A673 (cell line): ENCODE measurements around the gene OBSCN.

ENCODE experiments used
- CTCF ChIP-seq: fragments of 300-800, 200-600 bp; sonication (generic); conservative IDR thresholded peaks from 2 replicates; pipeline ENCODE4 v1.5.1; 2017; ENCODE audit warnings: low read depth, mild to moderate bottlenecking, antibody characterized with exemption, low read length, moderate library complexity, mixed read lengths
- EZH2 ChIP-seq: fragments of 200-600 bp; sonication (generic); IDR thresholded peaks from 2 replicates; pipeline ENCODE4 v1.6.1; 2017; ENCODE audit warnings: borderline replicate concordance, low read depth, mild to moderate bottlenecking, mixed read lengths, antibody characterized with exemption, low read length; ENCODE audit not compliant: poor library complexity, severe bottlenecking

DNA sequence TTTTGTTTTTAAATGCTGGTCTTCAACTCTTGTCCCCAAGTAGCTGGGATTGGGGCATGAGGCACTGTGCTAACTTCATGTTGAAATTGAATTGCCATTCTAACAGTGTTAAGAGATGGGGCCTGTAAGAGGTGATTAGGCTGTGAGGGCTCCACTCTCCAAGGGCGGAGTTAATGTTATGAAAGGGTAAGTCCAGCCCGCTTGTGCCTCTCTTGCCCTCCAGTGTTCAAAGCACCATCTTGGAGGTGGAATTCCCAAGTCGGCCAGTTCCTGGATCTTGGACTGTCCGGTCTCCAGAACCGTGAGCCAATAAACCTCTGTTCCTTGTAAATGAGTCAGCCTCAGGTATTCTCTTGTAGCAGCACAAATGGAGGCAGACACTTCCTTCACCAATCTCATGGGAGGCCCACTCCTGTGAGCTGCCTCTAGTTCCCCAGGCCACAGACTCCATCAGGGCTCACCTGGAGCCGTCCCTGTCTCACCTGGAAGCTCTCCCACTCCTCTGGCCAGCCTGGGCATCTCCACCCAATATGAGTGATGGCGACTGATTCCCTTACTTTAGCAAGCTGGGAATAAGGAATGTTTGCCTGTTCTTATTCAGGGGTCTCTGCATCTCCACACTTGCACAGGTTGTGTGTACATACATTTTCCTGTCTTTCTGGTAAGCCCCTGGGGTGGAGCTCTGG is 26.7 kb upstream of the OBSCN start:
- TF ChIP-seq CTCF (no peak), EZH2 (no peak)
